GM12801 (cell line): ENCODE results near the gene SLC6A3.

ENCODE experiments used
- CTCF ChIP-seq: IDR thresholded peaks from one replicate; pipeline ENCODE4 v1.5.1; 2011; ENCODE audit warnings: control low read depth; ENCODE audit not compliant: insufficient read length; ENCODE audit errors: extremely low read depth

Gene SLC6A3

GRCh38 chr5:1435369-1435768, 9.9 kb downstream of the SLC6A3 start:
- TF ChIP-seq CTCF = no peak

- no peak for TF ChIP-seq CTCF
Observed at GRCh38 chr5:1432296-1432695, 12.9 kb downstream of the SLC6A3 start.

GRCh38 chr5:1431896-1432295, 13.3 kb downstream of the SLC6A3 start:
- TF ChIP-seq CTCF = no peak

- no peak for TF ChIP-seq CTCF
Observed at GRCh38 chr5:1431021-1431811, 14.0 kb downstream of the SLC6A3 start.

GRCh38 chr5:1430121-1430795, 15.0 kb downstream of the SLC6A3 start:
- no peak for TF ChIP-seq CTCF

- no peak for TF ChIP-seq CTCF
Observed at GRCh38 chr5:1429496-1429895, 15.7 kb downstream of the SLC6A3 start.

- TF ChIP-seq CTCF = no peak
Observed at GRCh38 chr5:1429066-1429465, 16.2 kb downstream of the SLC6A3 start.
